Right lobe of liver (tissue), 6 donors: ENCODE measurements around the gene BRD4. TPM values are rescaled to one million over a fixed set of nuclear protein-coding genes. Genes with fewer than 3 reads are reported as not detected.

ENCODE experiments used
- ATAC-seq, 4 donors: fragments of 200-7000 bp; cut with Tn5 transposase; one replicate each; pipeline ENCODE4 v1.9.1; 2020; ENCODE audit warnings: mild to moderate bottlenecking in 4 of 4, moderate library complexity in 4 of 4
- DNase-seq, 3 donors: peaks; one replicate each; pipeline ENCODE4 v3.0.0-alpha.2; 2020
- H3K27ac ChIP-seq, 3 donors: fragments of 200-600 bp; one replicate each; pipeline ENCODE4 v1.8.0; 2022
- H3K27me3 ChIP-seq, 2 donors: fragments of 200-600 bp; one replicate each; pipeline ENCODE4 v1.8.0; 2022
- H3K36me3 ChIP-seq, 4 donors: fragments of 200-600 bp; sonication (generic) in 1 of 4; one replicate each; pipeline versions ENCODE4 v1.5.1 to v1.8.0; 2017 to 2022; ENCODE audit warnings: control low read depth in 1 of 4
- H3K4me1 ChIP-seq, 4 donors: fragments of 200-600 bp; sonication (generic) in 1 of 4; one replicate each; pipeline versions ENCODE4 v1.5.1 to v1.8.0; 2017 to 2022; ENCODE audit warnings: control low read depth in 1 of 4
- H3K4me3 ChIP-seq, 3 donors: fragments of 200-600 bp; one replicate each; pipeline ENCODE4 v1.8.0; 2022
- H3K9me3 ChIP-seq, 4 donors: fragments of 200-600 bp; sonication (generic) in 1 of 4; one replicate each; pipeline versions ENCODE4 v1.5.1 to v1.8.0; 2017 to 2022; ENCODE audit warnings: control low read depth in 1 of 4
- POLR2A ChIP-seq: fragments of 450-650 bp; IDR thresholded peaks from one replicate; pipeline ENCODE4 v1.6.1; 2017; ENCODE audit warnings: antibody characterized with exemption, mild to moderate bottlenecking
- WGBS: methylation state at CpG from one replicate; pipeline ENCODE4 v1.1.6; 2018; ENCODE audit warnings: low coverage, low lambda C conversion rate; ENCODE audit not compliant: insufficient coverage; ENCODE audit errors: missing lambda C conversion rate; 5-methylcytosine and 5-hydroxymethylcytosine counted together
- intact Hi-C, 2 donors: fragments of 100-400 bp; cut with DNase I; formaldehyde crosslinking; loops; one replicate each; pipeline versions ENCODE4 v1.11.2 to v1.14.1; 2022
- total RNA-seq, 6 experiments: library from RNA; depleted of rRNA in 2 of 6; stranded (reverse); fragments of >200 nt in 2 of 6; fragmentation: NEBNext Ultra II Directional in 3 of 6; extraction: Animal tissue kit (Norgen Biotek cat#: 25700) in 3 of 6; gene quantifications; one replicate each; pipeline versions ENCODE4 v1.1.0 to v1.2.4, GENCODE V29; 2016 to 2023
- TF ChIP-seq, protein P1 (sequence below), 4 donors: fragments of 200-600 bp in 3 of 4; fragments of 450-650 bp in 1 of 4; IDR thresholded peaks; one replicate each; pipeline versions ENCODE4 v1.5.1 to v1.8.0; 2016 to 2022; ENCODE audit warnings: antibody characterized with exemption in 4 of 4, mild to moderate bottlenecking in 2 of 4
- donor health status: DM: no; HTN: yes; CAD: no.
- donor health status: DM: no; HTN: no; CAD: no.
- donor health status: DM: no; HTN: no; CAD: no.
- donor health status: DM: no; HTN: yes; CAD: no.
- donor health status: DM: no; HTN: yes; CAD: no.

Gene BRD4
- total RNA-seq, 6 experiments from 2014 or later: 20.0 to 52.6 (median 40.6) TPM

- Histone ChIP-seq H3K4me3 (no peak overlapping the region), H3K36me3 (peaks cover 14 to 94% (median 55%) of the 10 kb centered on the region in 4 donors), H3K4me1 (no peaks in the 10 kb centered on the region), H3K27me3 (no peaks in the 10 kb centered on the region), H3K27ac (no peak overlapping the region), H3K9me3 (no peaks in the 10 kb centered on the region)
- WGBS: 80% methylated on average over 1 of the region's 6 CpGs
- no peak for ATAC-seq
- intact Hi-C loops: no loop called here
- no peak for DNase-seq
- TF ChIP-seq, protein P1, sequence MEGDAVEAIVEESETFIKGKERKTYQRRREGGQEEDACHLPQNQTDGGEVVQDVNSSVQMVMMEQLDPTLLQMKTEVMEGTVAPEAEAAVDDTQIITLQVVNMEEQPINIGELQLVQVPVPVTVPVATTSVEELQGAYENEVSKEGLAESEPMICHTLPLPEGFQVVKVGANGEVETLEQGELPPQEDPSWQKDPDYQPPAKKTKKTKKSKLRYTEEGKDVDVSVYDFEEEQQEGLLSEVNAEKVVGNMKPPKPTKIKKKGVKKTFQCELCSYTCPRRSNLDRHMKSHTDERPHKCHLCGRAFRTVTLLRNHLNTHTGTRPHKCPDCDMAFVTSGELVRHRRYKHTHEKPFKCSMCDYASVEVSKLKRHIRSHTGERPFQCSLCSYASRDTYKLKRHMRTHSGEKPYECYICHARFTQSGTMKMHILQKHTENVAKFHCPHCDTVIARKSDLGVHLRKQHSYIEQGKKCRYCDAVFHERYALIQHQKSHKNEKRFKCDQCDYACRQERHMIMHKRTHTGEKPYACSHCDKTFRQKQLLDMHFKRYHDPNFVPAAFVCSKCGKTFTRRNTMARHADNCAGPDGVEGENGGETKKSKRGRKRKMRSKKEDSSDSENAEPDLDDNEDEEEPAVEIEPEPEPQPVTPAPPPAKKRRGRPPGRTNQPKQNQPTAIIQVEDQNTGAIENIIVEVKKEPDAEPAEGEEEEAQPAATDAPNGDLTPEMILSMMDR (IDR thresholded peaks at IDR 0.05): no peak
- TF ChIP-seq POLR2A: no peak
Measured at GRCh38 chr19:15257782-15258181, 74.6 kb downstream of the BRD4 start.

DNA sequence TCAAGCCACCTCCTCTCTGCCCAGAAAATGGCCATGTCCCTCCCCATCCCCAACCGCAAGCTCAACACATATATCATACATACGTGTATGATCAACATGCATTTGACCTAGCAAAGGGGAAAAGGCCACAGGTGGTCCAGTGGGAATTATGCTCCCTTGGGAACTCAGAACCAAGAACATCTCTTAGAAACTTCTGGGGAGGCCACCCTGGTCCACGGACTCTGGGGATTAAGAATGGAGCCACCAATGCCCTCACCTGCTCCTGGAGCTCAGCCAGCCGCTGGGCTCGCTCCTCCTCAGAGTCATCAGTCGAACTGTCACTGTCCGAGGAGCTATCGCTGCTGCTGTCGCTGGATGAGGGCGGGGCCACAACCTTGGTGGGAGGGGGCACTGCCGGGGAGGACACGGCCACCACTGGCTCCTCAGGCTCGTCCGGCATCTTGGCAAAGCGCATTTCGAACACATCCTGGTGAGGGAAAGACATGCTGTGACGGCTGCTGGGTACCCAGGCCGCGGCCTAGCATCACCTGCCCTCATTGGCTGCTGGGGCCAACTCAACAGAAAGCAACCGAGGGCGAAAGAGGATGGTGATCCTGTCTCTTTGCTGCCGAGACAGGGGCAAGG is 75.5 kb downstream of the BRD4 start:
- WGBS: 90% methylated on average over 17 of the region's 22 CpGs
- Histone ChIP-seq H3K36me3 (peaks cover 19 to 94% (median 55%) of the 10 kb centered on the region in 4 donors), H3K27ac (no peak overlapping the region), H3K4me1 (peaks cover 0 to 5% (median 0%) of the 10 kb centered on the region in 4 donors), H3K9me3 (no peaks in the 10 kb centered on the region), H3K4me3 (no peak overlapping the region), H3K27me3 (no peaks in the 10 kb centered on the region)
- intact Hi-C loops: no loop called here
- no peak for DNase-seq
- ATAC-seq: no peak
- no peak for TF ChIP-seq POLR2A
- TF ChIP-seq, protein P1 (IDR thresholded peaks at IDR 0.05): no peak

GRCh38 chr19:15255359-15255990 is 76.9 kb downstream of the BRD4 start:
- peaks cover 19 to 90% (median 52%) of the 10 kb centered on the region in 4 donors for H3K36me3 ChIP-seq
- DNase-seq (no peak), ATAC-seq (no peak)
- no peak overlapping the region for H3K4me3 ChIP-seq
- intact Hi-C loops: no loop called here
- no peaks in the 10 kb centered on the region for H3K9me3 ChIP-seq
- TF ChIP-seq, protein P1 (IDR thresholded peaks at IDR 0.05): no peak
- TF ChIP-seq POLR2A: no peak
- 100% methylated on average over 1 of the region's 22 CpGs for WGBS
- H3K27ac ChIP-seq: no peak overlapping the region
- H3K27me3 ChIP-seq: no peaks in the 10 kb centered on the region
- H3K4me1 ChIP-seq: peaks cover 0 to 6% (median 0%) of the 10 kb centered on the region in 4 donors

DNA sequence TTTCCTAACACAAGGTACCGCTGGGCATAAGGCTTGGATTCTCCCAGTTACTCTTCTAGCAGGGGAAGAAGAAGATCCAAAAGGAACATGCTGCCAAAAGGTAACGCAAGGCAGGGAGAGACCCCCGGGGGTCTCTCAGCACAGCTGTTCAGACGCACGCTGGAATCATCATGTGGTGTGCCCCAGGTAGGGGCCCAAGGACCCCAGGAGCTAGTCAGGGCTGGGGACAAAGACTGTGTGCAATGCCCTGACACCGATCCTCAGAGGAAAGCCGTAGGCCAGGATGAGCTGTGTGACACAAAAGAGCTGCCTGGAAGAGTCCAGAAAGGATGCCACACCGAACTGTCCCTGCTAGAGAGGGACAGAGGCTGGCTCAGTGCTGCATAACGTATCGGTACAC is 77.8 kb downstream of the BRD4 start:
- Histone ChIP-seq H3K36me3 (peaks cover 19 to 80% (median 48%) of the 10 kb centered on the region in 4 donors), H3K27ac (no peak overlapping the region), H3K27me3 (no peaks in the 10 kb centered on the region), H3K4me1 (peaks cover 0 to 8% (median 3%) of the 10 kb centered on the region in 4 donors), H3K4me3 (no peak overlapping the region), H3K9me3 (no peaks in the 10 kb centered on the region)
- no peak for ATAC-seq
- DNase-seq: no peak
- 86% methylated on average over 6 of the region's 10 CpGs for WGBS
- intact Hi-C loops: no loop called here
- TF ChIP-seq POLR2A: no peak
- TF ChIP-seq, protein P1 (IDR thresholded peaks at IDR 0.05): no peak
